AG04450 (cell line): Measurements from ENCODE around the gene GALT. TPM values are rescaled to one million over a fixed set of nuclear protein-coding genes. Genes with fewer than 3 reads are reported as not detected.
"Not testable (repeated sequence)": the region's sequence is repeated elsewhere in the genome, so short reads cannot be mapped to it uniquely, and the experiment has no call there.

Experiments used
- CTCF ChIA-PET: fragments of 300-600, 350-600 bp; formaldehyde crosslinking; extraction: SDS; loops from one replicate; lab custom pipeline; 2022; ENCODE audit warnings: antibody characterized with exemption, inconsistent platforms; lab: Charles Lee
- POLR2A ChIA-PET: fragments of 350-600 bp; formaldehyde crosslinking; extraction: SDS; loops from one replicate; lab custom pipeline; 2021; ENCODE audit warnings: antibody characterized with exemption, inconsistent platforms; lab: Yijun Ruan, JAX
- DNase-seq: peaks from one replicate; pipeline ENCODE4 v3.0.0-alpha.2; 2011; ENCODE audit warnings: low read depth, low spot score
- H3K27ac ChIP-seq: one replicate; pipeline ENCODE4 v1.5.1; 2012; ENCODE audit warnings: low read depth, low read length, control low read depth
- H3K27me3 ChIP-seq: one replicate; pipeline ENCODE4 v1.6.0; 2012; ENCODE audit warnings: low read length; ENCODE audit not compliant: control insufficient read depth, insufficient read depth
- H3K4me3 ChIP-seq: 2 replicates; pipeline ENCODE4 v1.5.1; 2011; ENCODE audit warnings: mild to moderate bottlenecking, low read depth, low read length, control low read depth
- H3K9me3 ChIP-seq: 2 replicates; pipeline ENCODE4 v1.5.1; 2012; ENCODE audit warnings: low read length; ENCODE audit not compliant: control insufficient read depth, insufficient read depth
- CTCF ChIP-seq: IDR thresholded peaks from 2 replicates; pipeline ENCODE4 v1.5.1; 2011; ENCODE audit warnings: low read depth, low read length, control low read depth, inconsistent platforms
- polyA plus RNA-seq: library from polyadenylated mRNA; depleted of rRNA; stranded (reverse); fragments of >200 nt; gene quantifications from 2 replicates; pipeline ENCODE4 v1.2.3, GENCODE V29; 2011

Gene GALT
- polyA plus RNA-seq, 1 experiment = 24.8 TPM

GRCh38 chr9:34635556-34635955, 10.9 kb upstream of the GALT start:
- Histone ChIP-seq H3K27ac (no peak overlapping the region), H3K9me3 (no peaks in the 10 kb centered on the region; the same call in 1 of the 2 replicates), H3K27me3 (peaks cover 6% of the 10 kb centered on the region), H3K4me3 (no peak overlapping the region)
- TF ChIP-seq CTCF = no peak
- DNase-seq = no peak
- ChIA-PET CTCF (interaction anchor here (0.8 to 4.0 kb wide), 7 partner anchors 9 to 32 kb away, joined by 3 to 111 read pairs (median 8); partner anchors contain the start of genes DCTN3, GALT, IL11RA and RPP25L), POLR2A (no interaction called here)

- no peaks in the 10 kb centered on the region for H3K27me3 ChIP-seq
- TF ChIP-seq CTCF = no peak
- DNase-seq = no peak
- no peaks in the 10 kb centered on the region; the same call in 1 of the 2 replicates for H3K9me3 ChIP-seq
- POLR2A ChIA-PET = interaction anchor here (0.7 to 2.5 kb wide), 4 partner anchors 10 to 28 kb away, joined by 3 to 17 read pairs (median 8); partner anchors contain the start of genes DCTN3 and GALT
- H3K27ac ChIP-seq = peak overlapping the region; percentile 11
- CTCF ChIA-PET = interaction anchor here (0.8 to 3.8 kb wide), 5 partner anchors 10 to 33 kb away, joined by 3 to 36 read pairs (median 8); partner anchors contain the start of genes DCTN3 and GALT
- peak overlapping the region; percentile 80 for H3K4me3 ChIP-seq
Observed at GRCh38 chr9:34636791-34637355, 9.6 kb upstream of the GALT start.

- POLR2A ChIA-PET = interaction anchor here (0.7 to 2.5 kb wide), 5 partner anchors 9 to 28 kb away, joined by 3 to 17 read pairs (median 6); partner anchors contain the start of genes DCTN3, GALT and RPP25L
- peak; percentile 82 for DNase-seq
- CTCF ChIA-PET = interaction anchor here (0.8 to 2.6 kb wide), 6 partner anchors 9 to 65 kb away, joined by 3 to 22 read pairs (median 5); partner anchors contain the start of genes DCTN3 and GALT
- no peaks in the 10 kb centered on the region; the same call in 1 of the 2 replicates for H3K9me3 ChIP-seq
- peak within 1 kb of the TSS; percentile 11 for H3K27ac ChIP-seq
- no peaks in the 10 kb centered on the region for H3K27me3 ChIP-seq
- H3K4me3 ChIP-seq = peak within 1 kb of the TSS; percentile 80
- TF ChIP-seq CTCF = no peak
Observed at GRCh38 chr9:34637356-34638137, 8.9 kb upstream of the GALT start, which contains the start of gene SIGMAR1. Gene SIGMAR1 (minus strand): TSS chr9:34637787. CDS start chr9:34637697, 90 bp downstream.

- Histone ChIP-seq H3K4me3 (peak overlapping the region; percentile 80), H3K9me3 (no peaks in the 10 kb centered on the region; the same call in 1 of the 2 replicates), H3K27me3 (no peaks in the 10 kb centered on the region), H3K27ac (no peak overlapping the region)
- CTCF ChIA-PET = interaction anchor here (1.3 to 2.6 kb wide), 3 partner anchors 9 to 64 kb away, joined by 4 to 22 read pairs (median 5); partner anchors contain the start of gene GALT
- POLR2A ChIA-PET = interaction anchor here (0.7 to 2.5 kb wide), 4 partner anchors 8 to 27 kb away, joined by 3 to 17 read pairs (median 8); partner anchors contain the start of genes DCTN3, GALT and RPP25L
- TF ChIP-seq CTCF = no peak
- DNase-seq = no peak
Observed at GRCh38 chr9:34638138-34638445, 8.4 kb upstream of the GALT start.

GRCh38 chr9:34639322-34639721, 7.2 kb upstream of the GALT start:
- CTCF ChIA-PET = interaction anchor here (1.0 to 2.6 kb wide), 3 partner anchors 8 to 63 kb away, joined by 4 to 22 read pairs (median 4); partner anchors contain the start of gene GALT
- DNase-seq, POLR2A ChIA-PET, H3K9me3 ChIP-seq, H3K4me3 ChIP-seq, H3K27ac ChIP-seq, H3K27me3 ChIP-seq: not testable (repeated sequence)
